IgD-negative memory B cell (primary cell): Measurements from ENCODE around the gene KLHL3. TPM values are rescaled to one million over a fixed set of nuclear protein-coding genes. Genes with fewer than 3 reads are reported as not detected.

Source experiments
- H3K27ac Mint-ChIP-seq, 3 donors: one replicate each; pipeline ENCODE4 v1.8.0; 2020 to 2022; ENCODE audit warnings: mild to moderate bottlenecking in 3 of 3, mixed read lengths in 3 of 3, moderate library complexity in 1 of 3
- H3K27me3 Mint-ChIP-seq: one replicate; pipeline ENCODE4 v1.8.0; 2021; ENCODE audit warnings: mixed read lengths
- H3K36me3 Mint-ChIP-seq: one replicate; pipeline ENCODE4 v1.8.0; 2020; ENCODE audit warnings: mild to moderate bottlenecking, mixed read lengths
- H3K4me1 Mint-ChIP-seq, 3 donors: one replicate each; pipeline ENCODE4 v1.8.0; 2020 to 2022; ENCODE audit warnings: mixed read lengths in 3 of 3, mild to moderate bottlenecking in 1 of 3
- H3K4me3 Mint-ChIP-seq, 4 donors: one replicate each; pipeline ENCODE4 v1.8.0; 2020 to 2022; ENCODE audit warnings: mild to moderate bottlenecking in 4 of 4, mixed read lengths in 4 of 4, moderate library complexity in 3 of 4
- H3K9me3 Mint-ChIP-seq, 3 donors: one replicate each; pipeline ENCODE4 v1.8.0; 2020 to 2021; ENCODE audit warnings: mixed read lengths in 3 of 3, mild to moderate bottlenecking in 1 of 3
- polyA plus RNA-seq: library from polyadenylated mRNA; unstranded; fragments of 300-500 nt; fragmentation: Illumina TruSeq; gene quantifications from one replicate; pipeline ENCODE4 v1.2.3, GENCODE V29; 2021

KLHL3 gene
- polyA plus RNA-seq, 1 donor from 2014 or later, result 0.86 TPM

- peaks cover 20% of the 10 kb centered on the region for H3K27me3 Mint-ChIP-seq
- peak overlapping the region in 1 of 3 donors; percentile 27 for H3K27ac Mint-ChIP-seq
- H3K4me3 Mint-ChIP-seq, result no peak overlapping the region
- H3K4me1 Mint-ChIP-seq, result peaks cover 0 to 1% (median 0%) of the 10 kb centered on the region in 3 donors
- H3K36me3 Mint-ChIP-seq, result no peaks in the 10 kb centered on the region
- peaks cover 0 to 2% (median 1%) of the 10 kb centered on the region in 3 donors for H3K9me3 Mint-ChIP-seq
Observed at GRCh38 chr5:137572042-137572695, 163.7 kb downstream of the KLHL3 start.

DNA sequence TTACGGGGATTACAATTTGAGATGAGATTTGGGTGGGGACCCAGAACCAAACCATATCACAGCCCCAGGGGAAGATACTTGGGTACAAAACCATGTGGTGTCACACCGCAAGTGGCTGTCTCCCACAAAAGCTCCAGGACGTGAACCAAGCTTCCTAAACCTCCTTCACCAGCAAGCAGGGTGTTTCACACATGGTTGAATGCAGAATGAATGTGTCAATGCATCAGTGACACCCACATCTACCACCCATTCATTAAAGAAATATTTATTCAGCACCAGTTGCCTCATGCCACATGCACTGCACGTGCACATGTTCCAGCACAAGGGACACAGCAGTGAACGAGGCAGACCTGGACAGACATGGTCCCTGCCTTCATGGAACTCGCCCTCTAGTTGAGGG lies 165.8 kb downstream of the KLHL3 start:
- Mint-ChIP-seq H3K36me3 (no peaks in the 10 kb centered on the region), H3K27ac (peak overlapping the region in 1 of 3 donors; percentile 86), H3K4me3 (no peak overlapping the region), H3K4me1 (peaks cover 0 to 1% (median 0%) of the 10 kb centered on the region in 3 donors), H3K9me3 (peaks cover 0 to 2% (median 1%) of the 10 kb centered on the region in 3 donors), H3K27me3 (peaks cover 20% of the 10 kb centered on the region)

Other genes starting within 250 kb of the KLHL3 start
- gene SPOCK1, start 236.8 kb downstream of the KLHL3 start, polyA plus RNA-seq, result not detected
- gene HNRNPA0, start 18.3 kb upstream of the KLHL3 start, polyA plus RNA-seq, result 20.6 TPM
- 0.94 TPM for gene MYOT, start 131.8 kb upstream of the KLHL3 start, polyA plus RNA-seq
- 0.46 TPM for gene PKD2L2, start 153.4 kb upstream of the KLHL3 start, polyA plus RNA-seq